HepG2 (cell line): ENCODE data around the gene PREP. TPM values are rescaled to one million over a fixed set of nuclear protein-coding genes. Genes with fewer than 3 reads are reported as not detected.
A peak's percentile ranks its signal among the peaks of the same experiment; 100 is the strongest.

ENCODE experiments used
- ARID4A ChIP-seq: sonication (generic); formaldehyde crosslinking; IDR thresholded peaks from 2 replicates; pipeline ENCODE4 v1.5.0; 2020; ENCODE audit warnings: mild to moderate bottlenecking, missing genetic modification reagents, borderline replicate concordance
- ASH2L ChIP-seq: fragments of 300-600, 200-600 bp; sonication (generic); IDR thresholded peaks from 2 replicates; pipeline ENCODE4 v1.7.0; 2017; ENCODE audit warnings: low read depth, mild to moderate bottlenecking, moderate library complexity, mixed read lengths, low read length; ENCODE audit not compliant: insufficient read length
- EHMT2 ChIP-seq: fragments of 200-600 bp; sonication (generic); IDR thresholded peaks from 2 replicates; pipeline ENCODE4 v1.7.0; 2017; ENCODE audit warnings: antibody characterized with exemption, low read depth, low read length, borderline replicate concordance
- FIP1L1 ChIP-seq: fragments of 200-400 bp; formaldehyde crosslinking; IDR thresholded peaks from 2 replicates; pipeline ENCODE4 v1.6.1; 2018; ENCODE audit warnings: low read depth, mild to moderate bottlenecking, low read length, moderate library complexity, borderline replicate concordance; ENCODE audit not compliant: insufficient read depth
- GPN1 ChIP-seq: sonication (generic); formaldehyde crosslinking; IDR thresholded peaks from 2 replicates; pipeline ENCODE4 v1.5.1; 2020; ENCODE audit warnings: missing genetic modification reagents, borderline replicate concordance
- KLF16 ChIP-seq, 2 experiments: sonication (generic) in 1 of 2; formaldehyde crosslinking in 1 of 2; IDR thresholded peaks; 2 replicates each; pipeline versions ENCODE4 v1.6.1 to v1.8.0; 2016 to 2023; ENCODE audit warnings: missing genetic modification reagents in 2 of 2, missing compliant biosample characterization in 1 of 2
- POLR2A ChIP-seq, 2 experiments: IDR thresholded peaks; 2 replicates each; pipeline ENCODE4 v1.6.1; 2011; ENCODE audit warnings: low read depth in 2 of 2, low read length in 2 of 2, mild to moderate bottlenecking in 1 of 2, moderate library complexity in 1 of 2; ENCODE audit not compliant: insufficient read depth in 1 of 2
- REST ChIP-seq, 2 experiments: IDR thresholded peaks; 2 replicates each; pipeline ENCODE4 v1.6.1; 2011 to 2012; ENCODE audit warnings: low read length in 2 of 2, borderline replicate concordance in 1 of 2, low read depth in 1 of 2, mild to moderate bottlenecking in 1 of 2, moderate library complexity in 1 of 2
- THAP9 ChIP-seq: sonication (generic); formaldehyde crosslinking; IDR thresholded peaks from 2 replicates; pipeline ENCODE4; 2020; ENCODE audit warnings: missing genetic modification reagents, mild to moderate bottlenecking, borderline replicate concordance
- ZFX ChIP-seq: sonication (generic); formaldehyde crosslinking; IDR thresholded peaks from 2 replicates; pipeline ENCODE4 v1.4.0; 2020; ENCODE audit warnings: mild to moderate bottlenecking, low read depth, missing genetic modification reagents, moderate library complexity
- ZNF18 ChIP-seq: sonication (generic); formaldehyde crosslinking; IDR thresholded peaks from 2 replicates; pipeline ENCODE4 v1.8.0; 2022; ENCODE audit warnings: mild to moderate bottlenecking, missing genetic modification reagents; ENCODE audit not compliant: insufficient replicate concordance
- ZNF567 ChIP-seq: sonication (generic); formaldehyde crosslinking; IDR thresholded peaks from 2 replicates; pipeline ENCODE4 v1.8.1; 2023; ENCODE audit warnings: mild to moderate bottlenecking, missing genetic modification reagents, borderline replicate concordance
- ZNF577 ChIP-seq: sonication (generic); formaldehyde crosslinking; IDR thresholded peaks from 2 replicates; pipeline ENCODE4 v1.4.0; 2020; ENCODE audit warnings: mild to moderate bottlenecking, low read depth, missing genetic modification reagents, borderline replicate concordance
- polyA plus RNA-seq, 8 experiments: library from polyadenylated mRNA; depleted of rRNA in 3 of 8; stranded (reverse) in 7 of 8; unstranded in 1 of 8; fragments of >200 nt; fragmentation: Illumina TruSeq in 4 of 8; extraction: Trizol in 4 of 8; gene quantifications; 2 replicates each; pipeline versions ENCODE4 v1.2.1 to v1.2.3, GENCODE V29; 2011 to 2016; ENCODE audit warnings: low read depth in 4 of 8, missing spikeins in 1 of 8, mixed read lengths in 1 of 8; ENCODE audit not compliant: insufficient read depth in 1 of 8
- total RNA-seq, 5 experiments: library from RNA; depleted of rRNA; stranded (reverse); fragments of >200 nt; fragmentation: Illumina TruSeq; extraction: Trizol; gene quantifications; 2 replicates each; pipeline ENCODE4 v1.2.3, GENCODE V29; 2016; ENCODE audit warnings: low read depth in 1 of 5

Gene PREP
- total and polyA plus RNA-seq, 2 of the 13 experiments (the other 11 are each of a cell fraction or from before 2014, with no cell fraction given): 12.6 to 15.9 TPM

- no peak; a peak in 1 of 4 replicates for TF ChIP-seq REST (IDR thresholded peaks at IDR 0.05; ENCODE audit: borderline replicate concordance in 1 of 2, low read depth in 1 of 2, low read length in 2 of 2)
- no peak for TF ChIP-seq ZNF577
- no peak for TF ChIP-seq ZNF567 (CRISPR knock-in tag)
- TF ChIP-seq ARID4A (CRISPR knock-in tag): peak; percentile 28; the same call in 1 of the 2 replicates
- no peak for TF ChIP-seq POLR2A (IDR thresholded peaks at IDR 0.05; ENCODE audit: insufficient read depth in 1 of 2, low read depth in 2 of 2, low read length in 2 of 2)
- no peak for TF ChIP-seq FIP1L1
- no peak for TF ChIP-seq THAP9
- TF ChIP-seq ZNF18: no peak
- TF ChIP-seq EHMT2: no peak
- no peak for TF ChIP-seq KLF16 (CRISPR knock-in tag; IDR thresholded peaks at IDR 0.05)
- TF ChIP-seq ZFX (CRISPR knock-in tag): peak; percentile 58
- no peak for TF ChIP-seq GPN1 (CRISPR knock-in tag)
- TF ChIP-seq ASH2L: peak; percentile 65
Measured at GRCh38 chr6:105402090-105402938, 568 bp downstream of the PREP start (continued).
